NCI-H2029 (cell line): ENCODE data around the gene POLR2E.
A peak's percentile ranks its signal among the peaks of the same experiment; 100 is the strongest.

Experiments used
- DNase-seq: peaks from one replicate; lab custom pipeline; 2025; lab: John Stamatoyannopoulos, UW

POLR2E gene

DNA sequence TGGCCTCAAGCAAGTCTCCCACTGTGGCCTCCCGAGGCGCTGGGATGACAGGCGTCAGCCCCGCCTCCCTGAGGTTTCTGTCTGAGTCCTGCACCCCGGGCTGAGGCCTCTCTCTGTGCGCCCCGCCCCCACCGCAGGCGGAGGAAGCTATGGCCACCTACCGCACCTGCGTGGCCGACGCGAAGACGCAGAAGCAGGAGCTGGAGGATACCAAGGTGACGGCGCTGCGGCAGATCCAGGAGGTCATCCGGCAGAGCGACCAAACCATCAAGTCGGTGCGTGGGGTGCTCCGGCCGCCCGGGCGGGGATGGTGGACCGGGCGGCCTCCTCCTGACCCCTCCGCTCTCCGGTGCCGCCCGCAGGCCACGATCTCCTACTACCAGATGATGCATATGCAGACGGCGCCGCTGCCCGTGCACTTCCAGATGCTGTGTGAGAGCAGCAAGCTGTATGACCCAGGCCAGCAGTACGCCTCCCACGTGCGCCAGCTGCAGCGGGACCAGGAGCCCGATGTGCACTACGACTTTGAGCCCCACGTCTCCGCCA, 15.5 kb downstream of the POLR2E start:
- no peak for DNase-seq

GRCh38 chr19:1076951-1077350, 18.2 kb downstream of the POLR2E start:
- peak; percentile 82 for DNase-seq

GRCh38 chr19:1076046-1076386, 19.2 kb downstream of the POLR2E start:
- no peak for DNase-seq

DNA sequence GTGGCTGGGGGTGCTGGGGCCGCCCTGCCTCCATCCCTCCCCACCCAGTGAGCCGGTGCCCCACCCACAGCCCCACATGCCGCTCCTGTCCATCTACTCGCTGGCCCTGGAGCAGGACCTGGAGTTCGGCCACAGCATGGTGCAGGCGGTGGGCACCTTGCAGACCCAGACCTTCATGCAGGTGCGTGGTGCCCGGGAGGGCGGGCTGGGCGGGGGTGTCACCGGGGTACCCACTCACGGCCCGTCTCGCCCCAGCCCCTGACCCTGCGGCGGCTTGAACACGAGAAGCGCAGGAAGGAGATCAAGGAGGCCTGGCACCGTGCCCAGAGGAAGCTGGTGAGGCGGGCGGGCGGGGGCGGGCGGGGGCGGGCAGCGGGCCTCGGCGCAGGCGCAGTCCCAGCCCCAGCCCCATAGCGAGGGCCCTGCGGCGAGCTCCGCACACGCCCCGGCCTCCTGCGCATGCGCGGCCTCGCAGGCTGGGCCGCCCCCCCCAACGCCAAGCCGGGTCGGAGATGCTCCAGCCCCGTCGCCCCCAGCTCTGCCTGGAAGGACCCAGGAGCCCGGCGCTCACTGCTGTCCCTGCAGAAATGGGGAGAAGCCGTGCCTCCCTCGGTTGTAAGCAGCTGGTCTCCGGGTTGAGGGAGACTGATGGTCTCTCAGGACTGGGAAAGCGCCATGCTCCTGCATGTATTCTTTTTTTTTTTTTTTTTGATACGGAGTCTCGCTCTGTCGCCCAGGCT, 20.5 kb downstream of the POLR2E start:
- DNase-seq, result peak; percentile 91

DNA sequence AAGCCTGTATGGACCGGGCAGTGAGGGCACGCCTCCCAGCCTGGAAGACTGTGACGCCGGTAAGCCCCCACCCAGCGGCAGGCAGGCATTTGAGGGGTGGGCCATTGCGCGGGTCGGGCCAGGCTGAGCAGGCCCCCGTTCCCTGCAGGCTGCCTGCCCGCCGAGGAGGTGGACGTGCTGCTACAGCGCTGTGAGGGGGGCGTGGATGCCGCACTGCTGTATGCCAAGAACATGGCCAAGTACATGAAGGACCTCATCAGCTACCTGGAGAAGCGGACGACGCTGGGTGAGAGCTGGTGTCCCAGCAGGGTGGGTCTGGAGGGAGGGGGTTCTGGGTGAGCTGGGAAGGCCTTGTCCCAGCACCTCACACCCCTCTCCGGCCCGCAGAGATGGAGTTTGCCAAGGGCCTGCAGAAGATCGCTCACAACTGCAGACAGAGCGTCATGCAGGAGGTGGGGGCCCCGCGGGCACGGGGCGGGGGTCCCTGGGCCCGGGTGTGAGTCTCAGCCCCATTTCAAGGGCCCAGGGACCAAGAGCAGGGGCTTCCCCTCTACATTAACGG, 21.1 kb downstream of the POLR2E start:
- no peak for DNase-seq

GRCh38 chr19:1073063-1073955, 21.9 kb downstream of the POLR2E start:
- no peak for DNase-seq

GRCh38 chr19:1072371-1073015, 22.7 kb downstream of the POLR2E start:
- no peak for DNase-seq

DNA sequence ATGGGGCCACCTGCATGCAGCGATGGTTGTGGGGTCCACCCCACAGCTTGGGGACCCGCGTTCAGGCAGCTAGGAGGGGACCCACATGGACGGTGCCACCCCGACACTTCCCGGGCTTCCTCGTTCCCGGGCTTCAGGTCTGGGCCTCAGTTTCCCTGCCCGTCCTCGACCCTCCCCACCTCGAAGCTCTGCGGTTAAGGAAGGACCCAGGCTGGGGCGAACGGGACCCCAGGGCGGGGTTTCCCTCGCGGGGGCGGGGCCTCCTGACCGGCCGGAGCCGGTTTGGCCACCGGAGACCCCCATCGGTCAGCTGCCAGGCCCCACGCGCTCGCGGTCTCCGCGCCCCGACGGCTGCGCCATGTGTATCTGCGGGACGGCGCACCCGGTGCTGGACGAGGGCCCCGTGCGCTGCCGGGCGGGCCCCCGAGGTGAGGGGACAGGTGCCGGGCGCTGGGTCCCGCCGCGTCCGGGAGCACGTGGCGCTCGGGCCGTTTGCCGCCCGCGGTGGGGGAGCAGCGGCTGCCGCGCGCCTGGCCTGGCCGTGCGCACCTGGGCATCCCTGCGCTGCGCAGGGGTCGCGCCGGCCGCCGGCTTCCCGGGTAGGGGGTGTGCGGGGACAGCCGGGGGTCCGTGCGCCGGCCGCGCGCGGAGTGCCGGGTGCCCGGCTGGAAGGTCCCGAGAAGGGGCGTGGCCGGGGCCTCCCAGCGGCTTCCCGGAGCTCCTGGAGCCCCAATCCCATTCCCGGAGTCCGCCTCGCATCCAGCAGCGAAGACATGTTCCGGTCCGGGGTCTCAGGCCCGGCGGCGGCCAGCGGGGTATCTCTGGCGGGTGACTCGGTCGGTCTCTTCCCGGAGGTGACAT, 24.0 kb downstream of the POLR2E start:
- no peak for DNase-seq

- no peak for DNase-seq
Measured at GRCh38 chr19:1070576-1070930, 24.6 kb downstream of the POLR2E start.

GRCh38 chr19:1069009-1069779, 26.0 kb downstream of the POLR2E start:
- DNase-seq, result peak; percentile 28

- no peak for DNase-seq
Measured at GRCh38 chr19:1068009-1069001, 26.9 kb downstream of the POLR2E start.

GRCh38 chr19:1067341-1067957, 27.7 kb downstream of the POLR2E start:
- no peak for DNase-seq

GRCh38 chr19:1066748-1067340, 28.3 kb downstream of the POLR2E start, which contains the start of gene ARHGAP45:
Gene ARHGAP45, plus strand, starts transcription at chr19:1067167. Its CDS starts 239 bp downstream, at chr19:1067406.
- DNase-seq, result no peak

DNA sequence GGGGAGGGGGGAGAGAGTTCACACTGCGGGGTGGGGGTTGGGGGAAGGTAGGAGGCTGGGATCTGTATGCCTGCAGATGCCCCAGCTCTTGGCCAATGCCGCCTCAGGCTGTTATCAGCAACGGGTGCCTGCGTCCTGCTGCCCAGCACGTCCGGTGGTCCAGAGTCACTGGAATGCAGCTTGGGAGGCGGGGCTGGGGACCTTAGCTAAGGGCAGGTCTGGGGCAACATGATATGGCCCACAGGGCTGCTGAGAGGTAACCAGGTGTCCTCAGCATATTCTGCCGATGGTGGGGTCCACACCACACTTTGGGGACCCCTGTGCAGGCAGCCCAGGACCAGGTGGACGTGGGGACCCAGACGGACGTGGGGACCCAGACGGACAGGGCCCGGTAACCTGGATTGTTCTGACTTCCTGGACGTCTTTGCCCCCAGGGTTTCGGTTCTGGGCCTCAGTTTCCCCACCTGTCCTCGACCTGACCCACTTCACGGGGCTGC, 28.9 kb downstream of the POLR2E start:
- no peak for DNase-seq

DNA sequence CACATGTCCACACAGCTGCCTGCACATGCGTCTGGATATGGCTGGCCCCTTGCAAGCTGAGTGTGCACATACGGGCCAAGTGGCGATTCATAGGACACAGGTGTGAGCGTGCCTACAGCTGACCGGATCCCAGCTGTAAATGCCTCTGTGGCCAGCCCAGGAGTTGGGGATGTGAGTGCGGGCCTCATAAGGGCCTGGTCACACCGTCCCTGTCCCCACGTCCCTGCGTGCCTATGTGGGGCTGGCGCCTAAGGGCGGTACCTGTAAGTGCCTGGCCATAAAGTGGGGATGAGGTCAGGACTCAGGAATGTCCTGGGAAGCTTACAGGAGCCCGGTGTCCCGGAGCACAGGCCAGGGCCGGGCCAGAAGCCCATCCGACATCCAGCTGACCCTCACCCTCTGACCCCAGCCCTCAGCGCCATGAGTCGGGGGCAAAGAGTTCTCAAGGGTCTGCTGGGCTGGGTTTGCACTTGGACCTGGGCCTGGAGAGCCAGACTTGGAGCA, 29.5 kb downstream of the POLR2E start:
- DNase-seq, result no peak

DNA sequence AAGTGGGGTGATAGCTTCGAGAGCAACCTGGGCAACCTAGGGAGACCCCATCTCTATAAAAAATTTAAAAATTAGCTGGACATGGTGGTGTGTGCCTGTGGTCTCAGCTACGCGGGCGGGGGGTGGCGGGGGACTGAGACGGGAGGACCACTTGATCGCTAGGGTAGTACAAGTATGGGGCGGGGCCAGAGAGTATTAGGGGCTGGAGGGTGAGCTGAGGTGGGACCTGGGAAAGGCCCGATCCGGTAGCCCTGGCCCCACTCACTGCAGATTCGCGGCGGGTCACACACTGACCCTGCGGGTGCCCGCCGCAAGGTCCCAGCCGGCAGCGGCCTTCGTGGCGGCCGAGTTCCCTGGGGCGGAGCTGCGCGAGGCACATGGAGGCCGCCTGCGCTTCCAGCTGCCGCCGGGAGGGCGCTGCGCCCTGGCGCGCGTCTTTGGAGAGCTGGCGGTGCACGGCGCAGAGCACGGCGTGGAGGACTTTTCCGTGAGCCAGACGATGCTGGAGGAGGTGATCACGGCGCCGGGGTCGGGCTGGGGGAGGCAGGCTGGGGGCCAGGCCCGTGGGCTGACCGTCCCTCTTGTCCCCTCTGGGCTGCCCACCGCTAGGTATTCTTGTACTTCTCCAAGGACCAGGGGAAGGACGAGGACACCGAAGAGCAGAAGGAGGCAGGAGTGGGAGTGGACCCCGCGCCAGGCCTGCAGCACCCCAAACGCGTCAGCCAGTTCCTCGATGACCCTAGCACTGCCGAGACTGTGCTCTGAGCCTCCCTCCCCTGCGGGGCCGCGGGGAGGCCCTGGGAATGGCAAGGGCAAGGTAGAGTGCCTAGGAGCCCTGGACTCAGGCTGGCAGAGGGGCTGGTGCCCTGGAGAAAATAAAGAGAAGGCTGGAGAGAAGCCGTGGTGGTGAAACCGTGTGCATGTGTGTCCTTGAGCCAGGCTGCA, 30.2 kb downstream of the POLR2E start:
- peak; percentile 55 for DNase-seq
